SK-N-SH treated with all-trans-retinoic acid at 6 μM for 48 hours (cell line): ENCODE data around the gene BNC2.

Experiments
- ATAC-seq: fragments of 200-7000 bp; cut with Tn5 transposase; 3 replicates; pipeline ENCODE4 v1.9.1; 2020; ENCODE audit warnings: mild to moderate bottlenecking, moderate library complexity
- ARNTL ChIP-seq: fragments of 450-650 bp; formaldehyde crosslinking; IDR thresholded peaks from 2 replicates; pipeline ENCODE4 v1.5.0; 2020; ENCODE audit warnings: low read depth, mild to moderate bottlenecking, moderate library complexity, borderline replicate concordance
- BACH2 ChIP-seq: fragments of 250-450 bp; sonication (Bioruptor Pico); IDR thresholded peaks from 2 replicates; pipeline ENCODE4 v1.9.0; 2021; ENCODE audit warnings: mild to moderate bottlenecking, borderline replicate concordance
- CREB5 ChIP-seq: fragments of 250-450 bp; sonication (Bioruptor Pico); IDR thresholded peaks from 2 replicates; pipeline ENCODE4 v1.5.1; 2020; ENCODE audit warnings: low read depth, mild to moderate bottlenecking, moderate library complexity
- CSDC2 ChIP-seq: fragments of 250-450 bp; sonication (Bioruptor Pico); IDR thresholded peaks from 2 replicates; pipeline ENCODE4 v1.5.0; 2020; ENCODE audit warnings: mild to moderate bottlenecking, moderate library complexity
- CSRNP3 ChIP-seq: fragments of 250-450 bp; sonication (Bioruptor Pico); IDR thresholded peaks from 2 replicates; pipeline ENCODE4 v1.5.1; 2021; ENCODE audit warnings: mild to moderate bottlenecking, moderate library complexity
- ESRRG ChIP-seq: fragments of 250-450 bp; sonication (Bioruptor Pico); IDR thresholded peaks from 2 replicates; pipeline ENCODE4 v1.6.1; 2021; ENCODE audit warnings: mild to moderate bottlenecking
- GLIS3 ChIP-seq: fragments of 250-450 bp; sonication (Bioruptor Pico); IDR thresholded peaks from 2 replicates; pipeline ENCODE4 v1.5.0; 2020; ENCODE audit warnings: mild to moderate bottlenecking, moderate library complexity
- ISL1 ChIP-seq: fragments of 250-450 bp; sonication (Bioruptor Pico); IDR thresholded peaks from 2 replicates; pipeline ENCODE4 v2.1.2; 2022; ENCODE audit warnings: mild to moderate bottlenecking, moderate library complexity
- OSR1 ChIP-seq: fragments of 250-450 bp; sonication (Bioruptor Pico); IDR thresholded peaks from 2 replicates; pipeline ENCODE4 v1.8.0; 2022; ENCODE audit warnings: moderate library complexity, mild to moderate bottlenecking, inconsistent platforms
- PATZ1 ChIP-seq: fragments of 250-450 bp; sonication (Bioruptor Pico); IDR thresholded peaks from 2 replicates; pipeline ENCODE4 v1.8.0; 2020; ENCODE audit warnings: mild to moderate bottlenecking, moderate library complexity, borderline replicate concordance
- POU6F1 ChIP-seq: fragments of 250-450 bp; sonication (Bioruptor Pico); IDR thresholded peaks from 2 replicates; pipeline ENCODE4 v1.8.0; 2021; ENCODE audit warnings: low read depth, mild to moderate bottlenecking, moderate library complexity, borderline replicate concordance
- PPARA ChIP-seq: fragments of 250-450 bp; sonication (Bioruptor Pico); IDR thresholded peaks from 2 replicates; pipeline ENCODE4 v1.5.0; 2020; ENCODE audit warnings: mild to moderate bottlenecking, borderline replicate concordance
- RARB ChIP-seq: fragments of 250-450 bp; sonication (Bioruptor Pico); IDR thresholded peaks from 2 replicates; pipeline ENCODE4 v1.8.0; 2021; ENCODE audit warnings: mild to moderate bottlenecking, moderate library complexity
- TCF4 ChIP-seq: fragments of 250-450 bp; sonication (Bioruptor Pico); IDR thresholded peaks from 2 replicates; pipeline ENCODE4 v1.8.0; 2021; ENCODE audit warnings: mild to moderate bottlenecking, moderate library complexity, borderline replicate concordance
- TOX ChIP-seq: fragments of 250-450 bp; sonication (Bioruptor Pico); IDR thresholded peaks from 2 replicates; pipeline ENCODE4 v1.8.0; 2021; ENCODE audit warnings: mild to moderate bottlenecking, moderate library complexity, borderline replicate concordance
- TSHZ2 ChIP-seq: fragments of 250-450 bp; sonication (Bioruptor Pico); IDR thresholded peaks from 2 replicates; pipeline ENCODE4 v1.5.0; 2020; ENCODE audit warnings: mild to moderate bottlenecking, moderate library complexity
- ZC3H10 ChIP-seq: fragments of 250-450 bp; sonication (Bioruptor Pico); IDR thresholded peaks from 2 replicates; pipeline ENCODE4 v1.5.1; 2021; ENCODE audit warnings: mild to moderate bottlenecking, moderate library complexity
- ZFP3 ChIP-seq: fragments of 250-450 bp; sonication (Bioruptor Pico); IDR thresholded peaks from 2 replicates; pipeline ENCODE4 v1.5.0; 2020; ENCODE audit warnings: mild to moderate bottlenecking, moderate library complexity
- ZFP30 ChIP-seq: fragments of 450-650 bp; formaldehyde crosslinking; IDR thresholded peaks from 2 replicates; pipeline ENCODE4 v1.5.0; 2022; ENCODE audit warnings: mild to moderate bottlenecking, moderate library complexity
- ZNF565 ChIP-seq: fragments of 450-650 bp; formaldehyde crosslinking; conservative IDR thresholded peaks from 2 replicates; pipeline ENCODE4 v1.5.0; 2020; ENCODE audit warnings: low read depth, mild to moderate bottlenecking, moderate library complexity
- ZNF70 ChIP-seq: fragments of 450-650 bp; formaldehyde crosslinking; IDR thresholded peaks from 2 replicates; pipeline ENCODE4 v1.5.0; 2020; ENCODE audit warnings: mild to moderate bottlenecking, moderate library complexity
- ZNF8 ChIP-seq: fragments of 450-650 bp; formaldehyde crosslinking; IDR thresholded peaks from 2 replicates; pipeline ENCODE4 v1.5.0; 2020; ENCODE audit warnings: mild to moderate bottlenecking, moderate library complexity

Gene BNC2

GRCh38 chr9:16682273-16682672, 188.2 kb downstream of the BNC2 start:
- ATAC-seq: no peak
- TF ChIP-seq ZNF8 (CRISPR knock-in tag) (no peak), POU6F1 (CRISPR knock-in tag) (no peak), ZFP30 (no peak), PPARA (CRISPR knock-in tag) (no peak), RARB (CRISPR knock-in tag) (no peak), ZC3H10 (CRISPR knock-in tag) (no peak), ZNF565 (no peak), ZFP3 (CRISPR knock-in tag) (no peak), BACH2 (no peak), CREB5 (no peak), PATZ1 (CRISPR knock-in tag) (no peak), GLIS3 (no peak), ZNF70 (CRISPR knock-in tag) (no peak), ARNTL (CRISPR knock-in tag) (no peak), CSDC2 (CRISPR knock-in tag) (no peak), TSHZ2 (no peak), CSRNP3 (CRISPR knock-in tag) (no peak), OSR1 (CRISPR knock-in tag) (no peak), TOX (CRISPR knock-in tag) (no peak), ISL1 (CRISPR knock-in tag) (no peak)
- TF ChIP-seq, all 23 proteins: peak for 0

GRCh38 chr9:16681652-16681987, 188.8 kb downstream of the BNC2 start:
- TF ChIP-seq ZFP3 (CRISPR knock-in tag) (no peak), ZFP30 (no peak), ESRRG (CRISPR knock-in tag) (no peak), ZNF565 (no peak), TCF4 (CRISPR knock-in tag) (no peak), CSRNP3 (CRISPR knock-in tag) (no peak), BACH2 (no peak), ZNF70 (CRISPR knock-in tag) (no peak)
- ATAC-seq: no peak; the same call in 2 of the 3 replicates
